Caco-2 (cell line): ENCODE results near the gene TRAF4. TPM values are rescaled to one million over a fixed set of nuclear protein-coding genes. Genes with fewer than 3 reads are reported as not detected.
"Not testable (repeated sequence)": the region's sequence is repeated elsewhere in the genome, so short reads cannot be mapped to it uniquely, and the experiment has no call there.

Source experiments
- BruUV-seq: library from RNA; stranded (reverse); fragments of 400-500 nt; replicated peaks from 2 replicates; lab custom pipeline; 2021; lab: Mats Ljungman, UMichigan
- CTCF ChIA-PET: fragments of 300-600 bp; sonication (Branson Sonifier 250); formaldehyde crosslinking; loops from one replicate; lab custom pipeline; 2022; ENCODE audit warnings: antibody characterized with exemption; lab: Charles Lee
- POLR2A ChIA-PET: fragments of 300-600 bp; sonication (Branson Sonifier 250); formaldehyde crosslinking; loops from one replicate; lab custom pipeline; 2022; ENCODE audit warnings: antibody characterized with exemption; lab: Charles Lee
- DNase-seq, 2 experiments: peaks; one replicate each; pipeline versions ENCODE4 v3.0.0 to v3.0.0-alpha.2; 2020 to 2022
- H3K27me3 ChIP-seq: replicated peaks from 2 replicates; pipeline ENCODE4 v1.6.0; 2011; ENCODE audit warnings: low read length; ENCODE audit not compliant: control insufficient read depth, insufficient read depth
- H3K36me3 ChIP-seq: 2 replicates; pipeline ENCODE4 v1.5.1; 2011; ENCODE audit warnings: low read length; ENCODE audit not compliant: control insufficient read depth, insufficient read depth
- H3K4me1 ChIP-seq: fragments of 250-450 bp; sonication (Bioruptor Pico); 2 replicates; pipeline ENCODE4 v1.5.1; 2020; ENCODE audit warnings: mild to moderate bottlenecking
- H3K4me3 ChIP-seq: 2 replicates; pipeline ENCODE4 v1.5.1; 2011; ENCODE audit warnings: low read depth, mild to moderate bottlenecking, control low read depth, low read length
- H3K9me3 ChIP-seq: fragments of 250-450 bp; sonication (Bioruptor Pico); 2 replicates; pipeline ENCODE4 v1.5.1; 2020; ENCODE audit warnings: mild to moderate bottlenecking, moderate library complexity
- H3K27ac Mint-ChIP-seq: one replicate; pipeline ENCODE4 v1.8.0; 2022; ENCODE audit warnings: mixed read lengths; ENCODE audit not compliant: unreplicated experiment
- H3K27me3 Mint-ChIP-seq: one replicate; pipeline ENCODE4 v1.8.0; 2022; ENCODE audit warnings: mixed read lengths; ENCODE audit not compliant: insufficient read depth, unreplicated experiment
- H3K36me3 Mint-ChIP-seq: one replicate; pipeline ENCODE4 v1.8.0; 2022; ENCODE audit warnings: mild to moderate bottlenecking, mixed read lengths; ENCODE audit not compliant: insufficient read depth, unreplicated experiment
- H3K4me1 Mint-ChIP-seq: one replicate; pipeline ENCODE4 v1.8.0; 2022; ENCODE audit warnings: low read depth, mixed read lengths; ENCODE audit not compliant: unreplicated experiment
- H3K4me3 Mint-ChIP-seq: one replicate; pipeline ENCODE4 v1.8.0; 2022; ENCODE audit warnings: mild to moderate bottlenecking, moderate library complexity, mixed read lengths; ENCODE audit not compliant: unreplicated experiment
- H3K9me3 Mint-ChIP-seq: one replicate; pipeline ENCODE4 v1.8.0; 2022; ENCODE audit warnings: mixed read lengths; ENCODE audit not compliant: unreplicated experiment
- CTCF ChIP-seq, 2 experiments: fragments of 200-600 bp in 1 of 2; IDR thresholded peaks; 1 replicate in 1 of 2; 2 replicates in 1 of 2; pipeline versions ENCODE4 v1.5.1 to v1.8.0; 2011 to 2022; ENCODE audit warnings: antibody characterized with exemption in 1 of 2, control low read depth in 1 of 2, inconsistent platforms in 1 of 2, low read depth in 1 of 2, low read length in 1 of 2, mild to moderate bottlenecking in 1 of 2, moderate library complexity in 1 of 2; ENCODE audit not compliant: insufficient read depth in 1 of 2, severe bottlenecking in 1 of 2, unreplicated experiment in 1 of 2
- intact Hi-C: fragments of 100-400 bp; cut with micrococcal nuclease; formaldehyde crosslinking; loops from one replicate; pipeline ENCODE4 v1.10.0; 2022; ENCODE audit not compliant: unreplicated experiment
- total RNA-seq: library from RNA; stranded (reverse); gene quantifications from 2 replicates; pipeline ENCODE4 v1.2.3, GENCODE V29; 2022

Gene TRAF4
- total RNA-seq, 1 experiment from 2014 or later = 140 TPM

GRCh38 chr17:28777178-28777577 is 33.4 kb downstream of the TRAF4 start:
- Mint-ChIP-seq H3K27ac (no peak overlapping the region), H3K27me3 (no peaks in the 10 kb centered on the region), H3K36me3 (peaks cover 47% of the 10 kb centered on the region), H3K9me3 (no peaks in the 10 kb centered on the region), H3K4me3 (no peak overlapping the region), H3K4me1 (no peaks in the 10 kb centered on the region)
- CTCF ChIA-PET = no interaction called here
- POLR2A ChIA-PET = interaction anchor here (0.6 kb wide), 1 partner anchor 37 kb away, joined by 5 read pairs; no protein-coding TSS in a partner anchor
- no peak for DNase-seq
- Histone ChIP-seq H3K27me3 (no peaks in the 10 kb centered on the region), H3K4me3 (no peak overlapping the region), H3K36me3 (peaks cover 2% of the 10 kb centered on the region; the same call in 1 of the 2 replicates), H3K9me3 (no peaks in the 10 kb centered on the region), H3K4me1 (no peaks in the 10 kb centered on the region)
- BruUV-seq = no TSS peak
- no peak for TF ChIP-seq CTCF (IDR thresholded peaks at IDR 0.05; ENCODE audit: insufficient read depth in 1 of 2, low read depth in 1 of 2, low read length in 1 of 2, severe bottlenecking in 1 of 2, unreplicated experiment in 1 of 2)
- intact Hi-C loops = no loop called here

DNA sequence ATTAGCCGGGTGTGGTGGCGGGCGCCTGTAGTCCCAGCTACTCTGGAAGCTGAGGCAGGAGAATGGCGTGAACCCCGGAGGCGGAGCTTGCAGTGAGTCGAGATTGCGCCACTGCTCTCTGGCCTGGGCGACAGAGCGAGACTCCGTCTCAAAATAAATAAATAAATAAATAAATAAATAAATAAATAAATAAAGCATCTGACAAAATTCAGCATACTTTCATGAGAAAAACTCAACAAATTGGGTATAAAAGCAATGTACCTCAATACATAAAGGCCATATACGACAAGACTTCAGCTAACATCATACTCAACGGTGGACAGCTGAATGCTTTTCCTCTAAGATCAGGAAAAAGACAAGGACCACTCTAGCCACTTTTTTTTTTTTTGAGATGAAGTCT is 35.8 kb downstream of the TRAF4 start:
- CTCF ChIA-PET, H3K9me3 ChIP-seq, POLR2A ChIA-PET, H3K27ac Mint-ChIP-seq, DNase-seq, H3K27me3 Mint-ChIP-seq, H3K4me3 Mint-ChIP-seq, intact Hi-C loops, H3K4me3 ChIP-seq, H3K27me3 ChIP-seq, H3K4me1 ChIP-seq, H3K4me1 Mint-ChIP-seq, H3K36me3 ChIP-seq, BruUV-seq, H3K9me3 Mint-ChIP-seq: not testable (repeated sequence)
- peaks cover 43% of the 10 kb centered on the region for H3K36me3 Mint-ChIP-seq

DNA sequence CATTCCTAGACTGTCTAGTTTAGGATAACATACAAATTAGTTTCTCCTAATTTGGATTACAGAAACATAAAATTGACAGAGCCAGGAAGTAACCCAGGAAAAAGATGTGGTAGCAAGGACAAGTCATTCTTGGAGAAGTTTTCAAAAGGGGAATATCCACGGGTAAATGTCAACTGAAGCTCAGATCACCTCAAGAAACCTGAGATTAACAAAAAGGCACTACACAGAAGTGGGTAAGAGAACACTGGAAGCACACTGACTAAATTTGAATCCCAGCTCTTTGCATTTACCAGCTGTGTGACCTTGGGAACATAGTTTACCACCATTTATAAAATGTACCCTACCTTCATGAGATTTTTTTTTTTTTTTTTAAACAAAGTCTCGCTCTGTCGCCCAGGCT is 39.4 kb downstream of the TRAF4 start:
- H3K4me1 ChIP-seq = no peaks in the 10 kb centered on the region
- Mint-ChIP-seq H3K4me1 (no peaks in the 10 kb centered on the region), H3K36me3 (peaks cover 17% of the 10 kb centered on the region), H3K4me3 (no peak overlapping the region), H3K27ac (no peak overlapping the region), H3K27me3 (no peaks in the 10 kb centered on the region), H3K9me3 (no peaks in the 10 kb centered on the region)
- POLR2A ChIA-PET = no interaction called here
- intact Hi-C loops = no loop called here
- TF ChIP-seq CTCF (IDR thresholded peaks at IDR 0.05; ENCODE audit: insufficient read depth in 1 of 2, low read depth in 1 of 2, low read length in 1 of 2, severe bottlenecking in 1 of 2, unreplicated experiment in 1 of 2) = no peak
- no peak for DNase-seq
- no peaks in the 10 kb centered on the region for H3K27me3 ChIP-seq
- H3K4me3 ChIP-seq = no peak overlapping the region
- H3K36me3 ChIP-seq = no peaks in the 10 kb centered on the region
- no TSS peak for BruUV-seq
- CTCF ChIA-PET = interaction anchor here (0.6 kb wide), 2 partner anchors 40 to 154 kb away, joined by 3 read pairs; no protein-coding TSS in a partner anchor
- no peaks in the 10 kb centered on the region for H3K9me3 ChIP-seq
